Ascending aorta (tissue), 2 donors: ENCODE measurements around the gene CARM1. TPM values are rescaled to one million over a fixed set of nuclear protein-coding genes. Genes with fewer than 3 reads are reported as not detected.

Experiments
- DNase-seq, 2 donors: peaks; one replicate each; pipeline ENCODE4 v3.0.0-alpha.2; 2019; ENCODE audit warnings: low spot score in 2 of 2
- H3K27ac ChIP-seq, 2 donors: fragments of 200-600 bp; sonication (generic); one replicate each; pipeline ENCODE4 v1.5.1; 2016 to 2017; ENCODE audit warnings: mild to moderate bottlenecking in 1 of 2
- H3K27me3 ChIP-seq: fragments of 200-600 bp; sonication (generic); one replicate; pipeline ENCODE4 v1.5.1; 2017
- H3K36me3 ChIP-seq, 2 donors: fragments of 200-600 bp; sonication (generic); one replicate each; pipeline ENCODE4 v1.5.1; 2016
- H3K4me1 ChIP-seq, 2 donors: fragments of 200-600 bp; sonication (generic); one replicate each; pipeline ENCODE4 v1.5.1; 2016 to 2017; ENCODE audit warnings: mild to moderate bottlenecking in 1 of 2
- H3K4me3 ChIP-seq, 2 donors: fragments of 200-600 bp; sonication (generic); one replicate each; pipeline ENCODE4 v1.5.1; 2016 to 2017; ENCODE audit warnings: mild to moderate bottlenecking in 1 of 2
- H3K9me3 ChIP-seq, 2 donors: fragments of 200-600 bp; sonication (generic); one replicate each; pipeline ENCODE4 v1.5.1; 2016
- intact Hi-C: fragments of 100-400 bp; cut with DNase I; formaldehyde crosslinking; loops from one replicate; pipeline ENCODE4 v1.15.1; 2023
- total RNA-seq: library from RNA; depleted of rRNA; stranded (reverse); fragments of >200 nt; gene quantifications from one replicate; pipeline ENCODE4 v1.1.0, GENCODE V29; 2016
- TF ChIP-seq, protein P1 (sequence below), 3 experiments: fragments of 200-600 bp in 2 of 3; fragments of 450-650 bp in 1 of 3; sonication (generic) in 2 of 3; IDR thresholded peaks; one replicate each; pipeline ENCODE4 v1.5.1; 2016 to 2019; ENCODE audit warnings: antibody characterized with exemption in 3 of 3, mild to moderate bottlenecking in 1 of 3, moderate library complexity in 1 of 3

Gene CARM1
- total RNA-seq, 1 donor from 2014 or later: 22.9 TPM

DNA sequence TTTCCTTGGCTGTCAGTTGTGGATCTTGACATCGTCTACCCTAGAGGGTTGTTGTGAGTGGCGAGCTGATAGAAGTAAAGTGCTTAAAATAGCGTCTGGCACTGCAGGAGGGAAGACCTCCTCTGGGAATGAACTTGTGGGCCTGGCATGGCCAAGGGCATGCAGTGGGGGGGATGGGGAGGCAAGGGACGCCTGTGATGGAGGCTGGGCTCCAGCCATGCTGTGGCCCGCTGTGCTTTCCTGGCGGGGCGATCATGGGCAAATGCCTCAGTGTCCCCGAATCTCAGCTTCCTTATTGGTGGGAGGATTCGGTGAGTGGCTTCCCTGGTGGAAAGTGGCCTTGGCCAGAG lies 10.7 kb downstream of the CARM1 start:
- H3K27ac ChIP-seq: no peak overlapping the region
- H3K4me1 ChIP-seq: peaks cover 0 to 14% of the 10 kb centered on the region in 2 donors
- no peaks in the 10 kb centered on the region for H3K9me3 ChIP-seq
- no peaks in the 10 kb centered on the region for H3K36me3 ChIP-seq
- no peak overlapping the region for H3K4me3 ChIP-seq
- no peaks in the 10 kb centered on the region for H3K27me3 ChIP-seq
- TF ChIP-seq, protein P1, sequence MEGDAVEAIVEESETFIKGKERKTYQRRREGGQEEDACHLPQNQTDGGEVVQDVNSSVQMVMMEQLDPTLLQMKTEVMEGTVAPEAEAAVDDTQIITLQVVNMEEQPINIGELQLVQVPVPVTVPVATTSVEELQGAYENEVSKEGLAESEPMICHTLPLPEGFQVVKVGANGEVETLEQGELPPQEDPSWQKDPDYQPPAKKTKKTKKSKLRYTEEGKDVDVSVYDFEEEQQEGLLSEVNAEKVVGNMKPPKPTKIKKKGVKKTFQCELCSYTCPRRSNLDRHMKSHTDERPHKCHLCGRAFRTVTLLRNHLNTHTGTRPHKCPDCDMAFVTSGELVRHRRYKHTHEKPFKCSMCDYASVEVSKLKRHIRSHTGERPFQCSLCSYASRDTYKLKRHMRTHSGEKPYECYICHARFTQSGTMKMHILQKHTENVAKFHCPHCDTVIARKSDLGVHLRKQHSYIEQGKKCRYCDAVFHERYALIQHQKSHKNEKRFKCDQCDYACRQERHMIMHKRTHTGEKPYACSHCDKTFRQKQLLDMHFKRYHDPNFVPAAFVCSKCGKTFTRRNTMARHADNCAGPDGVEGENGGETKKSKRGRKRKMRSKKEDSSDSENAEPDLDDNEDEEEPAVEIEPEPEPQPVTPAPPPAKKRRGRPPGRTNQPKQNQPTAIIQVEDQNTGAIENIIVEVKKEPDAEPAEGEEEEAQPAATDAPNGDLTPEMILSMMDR (IDR thresholded peaks at IDR 0.05): no peak
- no peak for DNase-seq
- intact Hi-C loops: no loop called here

DNA sequence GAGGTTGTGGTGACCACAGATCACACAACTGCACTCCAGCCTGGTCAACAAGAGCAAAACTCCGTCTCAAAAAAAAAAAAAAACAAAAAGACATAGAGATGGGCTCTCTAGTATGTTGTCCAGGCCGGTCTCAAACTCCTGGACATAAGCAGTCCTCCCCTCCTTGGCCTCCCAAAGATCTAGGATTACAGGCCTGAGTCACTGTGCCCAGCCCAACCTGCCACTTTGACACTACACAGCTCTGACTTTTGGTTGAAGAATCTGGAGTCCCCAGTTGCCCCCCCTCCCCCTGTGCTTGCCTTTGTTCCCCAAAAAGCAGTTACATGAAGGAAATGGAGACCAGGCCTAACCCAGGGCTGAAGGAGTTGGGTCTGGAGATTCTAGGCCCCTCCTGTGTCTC lies 12.9 kb downstream of the CARM1 start:
- Histone ChIP-seq H3K4me3 (no peak overlapping the region), H3K27ac (no peak overlapping the region), H3K4me1 (peaks cover 0 to 11% of the 10 kb centered on the region in 2 donors), H3K27me3 (no peaks in the 10 kb centered on the region), H3K9me3 (no peaks in the 10 kb centered on the region), H3K36me3 (no peaks in the 10 kb centered on the region)
- DNase-seq: no peak
- intact Hi-C loops: no loop called here
- TF ChIP-seq, protein P1 (IDR thresholded peaks at IDR 0.05): no peak

DNA sequence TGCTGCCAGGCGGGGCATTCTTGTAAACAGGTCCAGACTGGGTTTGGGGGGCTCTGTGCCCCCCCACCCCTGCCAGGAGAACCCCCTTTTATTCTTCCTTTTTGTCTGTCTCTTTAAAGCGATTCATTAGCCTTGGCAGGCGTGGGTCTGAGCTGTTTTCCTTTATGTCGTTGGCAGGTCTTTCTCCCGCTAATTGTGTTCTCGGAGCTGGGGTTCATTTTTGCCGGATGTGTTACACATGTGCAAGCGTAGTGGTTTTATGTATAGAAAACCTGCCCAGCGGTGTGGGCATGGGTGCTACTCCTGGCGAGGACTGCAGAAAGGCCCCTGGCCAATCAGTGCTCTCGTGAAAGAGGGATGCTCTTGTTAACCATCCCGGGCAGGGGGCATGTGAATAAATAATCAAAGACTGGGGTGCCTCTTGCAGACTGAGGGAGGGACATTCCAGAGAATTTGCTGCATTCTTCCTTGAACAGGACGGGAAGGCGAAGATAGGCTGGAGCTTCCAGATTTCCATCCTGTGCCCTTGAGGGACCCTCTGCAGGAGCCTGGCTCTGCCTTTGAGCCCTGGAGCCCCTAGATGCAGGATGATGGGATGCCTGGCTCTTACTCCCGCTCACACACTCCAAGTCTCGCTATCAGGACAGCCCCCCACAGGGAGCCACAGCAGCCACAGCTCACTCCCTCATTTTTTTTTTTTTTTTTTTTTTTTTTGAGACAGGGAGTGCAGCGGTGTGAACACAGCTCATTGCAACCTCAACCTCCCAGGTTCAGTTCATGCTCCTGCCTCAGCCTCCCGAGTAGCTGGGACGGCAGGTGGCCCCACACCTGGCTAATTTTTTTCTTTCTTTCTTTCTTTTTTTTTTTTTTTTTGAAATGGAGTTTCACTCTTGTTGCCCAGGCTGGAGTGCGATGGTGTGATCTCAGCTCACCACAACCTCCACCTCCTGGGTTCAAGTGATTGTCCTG lies 14.1 kb downstream of the CARM1 start:
- H3K27me3 ChIP-seq: no peaks in the 10 kb centered on the region
- no peak overlapping the region for H3K4me3 ChIP-seq
- no peak overlapping the region for H3K27ac ChIP-seq
- no peaks in the 10 kb centered on the region for H3K9me3 ChIP-seq
- no peak for DNase-seq
- TF ChIP-seq, protein P1 (IDR thresholded peaks at IDR 0.05): no peak
- H3K36me3 ChIP-seq: no peaks in the 10 kb centered on the region
- intact Hi-C loops: no loop called here
- H3K4me1 ChIP-seq: peaks cover 0 to 11% of the 10 kb centered on the region in 2 donors

GRCh38 chr19:10887616-10888367 lies 16.4 kb downstream of the CARM1 start:
- Histone ChIP-seq H3K27ac (no peak overlapping the region), H3K4me3 (no peak overlapping the region), H3K36me3 (no peaks in the 10 kb centered on the region), H3K4me1 (no peaks in the 10 kb centered on the region), H3K9me3 (no peaks in the 10 kb centered on the region), H3K27me3 (no peaks in the 10 kb centered on the region)
- DNase-seq: no peak
- TF ChIP-seq, protein P1 (IDR thresholded peaks at IDR 0.05): no peak
- intact Hi-C loops: no loop called here

DNA sequence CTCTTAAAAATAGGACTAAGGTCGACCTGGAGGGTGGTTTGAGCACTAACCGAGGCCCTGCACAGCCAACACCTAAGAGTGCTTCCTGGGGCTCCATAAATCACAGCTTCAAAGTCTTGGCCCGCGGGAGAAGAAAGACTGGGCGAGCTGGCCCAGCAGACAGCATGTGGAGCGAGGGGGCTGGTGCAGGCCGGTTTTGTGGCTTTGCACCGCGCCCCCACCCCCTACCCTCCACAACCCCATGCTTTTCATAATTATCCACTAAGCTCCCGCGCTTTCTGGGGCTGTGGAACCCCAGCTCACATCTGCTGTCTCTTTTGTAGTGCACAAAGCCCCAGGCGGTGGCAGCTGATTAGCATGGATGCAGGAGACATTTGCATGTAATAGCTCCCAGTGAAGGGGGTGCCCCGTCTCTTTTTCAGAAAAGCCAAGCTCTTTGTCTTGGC lies 17.1 kb downstream of the CARM1 start:
- Histone ChIP-seq H3K9me3 (no peaks in the 10 kb centered on the region), H3K36me3 (no peaks in the 10 kb centered on the region), H3K27ac (no peak overlapping the region), H3K4me1 (no peaks in the 10 kb centered on the region), H3K4me3 (no peak overlapping the region), H3K27me3 (no peaks in the 10 kb centered on the region)
- intact Hi-C loops: no loop called here
- no peak for DNase-seq
- TF ChIP-seq, protein P1 (IDR thresholded peaks at IDR 0.05): no peak
